Gastroesophageal sphincter (tissue), 3 donors: Measurements from ENCODE around the gene LMTK2.

Experiments used
- EP300 ChIP-seq: sonication (generic); formaldehyde crosslinking; IDR thresholded peaks from one replicate; pipeline ENCODE4 v1.6.1; 2017; ENCODE audit warnings: antibody characterized with exemption, mild to moderate bottlenecking
- POLR2A ChIP-seq, 2 donors: fragments of 450-650 bp; IDR thresholded peaks; one replicate each; pipeline ENCODE4 v1.6.1; 2017; ENCODE audit warnings: antibody characterized with exemption in 2 of 2, mild to moderate bottlenecking in 2 of 2, moderate library complexity in 1 of 2
- TF ChIP-seq, protein P1 (sequence below), 4 experiments: fragments of 200-600 bp in 2 of 4; fragments of 450-650 bp in 2 of 4; sonication (generic) in 1 of 4; IDR thresholded peaks; one replicate each; pipeline ENCODE4 v1.5.1; 2017 to 2019; ENCODE audit warnings: antibody characterized with exemption in 4 of 4, mild to moderate bottlenecking in 2 of 4, moderate library complexity in 2 of 4

DNA sequence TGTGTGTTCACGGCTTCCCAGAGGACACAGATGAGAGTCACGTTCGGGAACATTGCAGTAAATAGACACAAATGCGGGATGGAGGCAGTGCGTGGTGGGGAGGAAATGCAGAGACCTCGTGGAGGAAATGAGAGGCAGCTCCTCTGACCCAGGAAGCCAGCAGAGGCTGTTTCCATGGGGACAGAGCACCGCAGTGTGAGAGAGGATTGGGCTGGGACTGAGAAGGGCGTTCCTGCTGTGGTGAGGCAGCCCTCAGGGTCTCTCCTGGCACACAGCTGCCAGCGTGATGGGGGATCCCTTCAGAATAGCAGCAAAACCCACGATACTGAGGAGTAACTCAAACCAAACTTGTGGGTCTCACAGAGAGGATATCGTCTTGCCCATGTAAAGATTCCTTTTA is 82.9 kb downstream of the LMTK2 start:
- TF ChIP-seq, protein P1, sequence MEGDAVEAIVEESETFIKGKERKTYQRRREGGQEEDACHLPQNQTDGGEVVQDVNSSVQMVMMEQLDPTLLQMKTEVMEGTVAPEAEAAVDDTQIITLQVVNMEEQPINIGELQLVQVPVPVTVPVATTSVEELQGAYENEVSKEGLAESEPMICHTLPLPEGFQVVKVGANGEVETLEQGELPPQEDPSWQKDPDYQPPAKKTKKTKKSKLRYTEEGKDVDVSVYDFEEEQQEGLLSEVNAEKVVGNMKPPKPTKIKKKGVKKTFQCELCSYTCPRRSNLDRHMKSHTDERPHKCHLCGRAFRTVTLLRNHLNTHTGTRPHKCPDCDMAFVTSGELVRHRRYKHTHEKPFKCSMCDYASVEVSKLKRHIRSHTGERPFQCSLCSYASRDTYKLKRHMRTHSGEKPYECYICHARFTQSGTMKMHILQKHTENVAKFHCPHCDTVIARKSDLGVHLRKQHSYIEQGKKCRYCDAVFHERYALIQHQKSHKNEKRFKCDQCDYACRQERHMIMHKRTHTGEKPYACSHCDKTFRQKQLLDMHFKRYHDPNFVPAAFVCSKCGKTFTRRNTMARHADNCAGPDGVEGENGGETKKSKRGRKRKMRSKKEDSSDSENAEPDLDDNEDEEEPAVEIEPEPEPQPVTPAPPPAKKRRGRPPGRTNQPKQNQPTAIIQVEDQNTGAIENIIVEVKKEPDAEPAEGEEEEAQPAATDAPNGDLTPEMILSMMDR (IDR thresholded peaks at IDR 0.05): no peak
- TF ChIP-seq POLR2A (IDR thresholded peaks at IDR 0.05) (no peak), EP300 (no peak)
